HCT116 (cell line): ENCODE results near the gene C5orf46. TPM values are rescaled to one million over a fixed set of nuclear protein-coding genes. Genes with fewer than 3 reads are reported as not detected.

Source experiments
- ATAC-seq: fragments of 200-7000 bp; cut with Tn5 transposase; 2 replicates; pipeline ENCODE4 v1.9.1; 2020; ENCODE audit warnings: mild to moderate bottlenecking, moderate library complexity
- BruUV-seq: library from RNA; stranded (reverse); fragments of 400-500 nt; replicated peaks from 2 replicates; lab custom pipeline; 2021; lab: Mats Ljungman, UMichigan
- CTCF ChIA-PET: fragments of 300-600 bp; sonication (Branson Sonifier 250); formaldehyde crosslinking; loops from one replicate; lab custom pipeline; 2021; ENCODE audit warnings: antibody characterized with exemption; lab: Charles Lee
- POLR2A ChIA-PET: fragments of 300-600, 350-600 bp; sonication (Branson Sonifier 250); formaldehyde crosslinking; loops from one replicate; lab custom pipeline; 2021; ENCODE audit warnings: antibody characterized with exemption; lab: Charles Lee
- RAD21 ChIA-PET, 2 experiments: fragments of 300-600 bp; sonication (Branson Sonifier 250); formaldehyde crosslinking; loops; one replicate each; lab custom pipeline; 2023; ENCODE audit warnings: low total read pairs in 2 of 2; ENCODE audit not compliant: uncharacterized antibody in 2 of 2, unreplicated experiment in 2 of 2, low non-redundant PET in 1 of 2; lab: Charles Lee
- DNase-seq: peaks from one replicate; pipeline ENCODE4 v3.0.0-alpha.2; 2010; ENCODE audit warnings: low read depth, low spot score
- H2AFZ ChIP-seq: fragments of 200-600 bp; shearing (Covaris generic), sonication (generic); 2 replicates; pipeline ENCODE4 v1.6.1; 2017; ENCODE audit warnings: low read depth, mixed run types, mixed read lengths, antibody characterized with exemption, low read length; ENCODE audit not compliant: poor library complexity, severe bottlenecking
- H3K27ac ChIP-seq: 2 replicates; pipeline ENCODE4 v1.5.1; 2012; ENCODE audit warnings: low read depth, low read length
- H3K27me3 ChIP-seq: fragments of 200-600 bp; sonication (generic); 2 replicates; pipeline ENCODE4 v1.6.1; 2016; ENCODE audit warnings: mixed run types, low read length, mixed read lengths; ENCODE audit not compliant: insufficient read depth
- H3K36me3 ChIP-seq, 2 experiments: fragments of 200-500 bp in 1 of 2; fragments of 200-600 bp in 1 of 2; sonication (Bioruptor generic) in 1 of 2; sonication (generic) in 1 of 2; 2 replicates each; pipeline versions ENCODE4 v1.5.1 to v1.6.1; 2014 to 2016; ENCODE audit warnings: low read length in 2 of 2, inconsistent platforms in 1 of 2, mixed read lengths in 1 of 2, mixed run types in 1 of 2; ENCODE audit not compliant: insufficient read depth in 2 of 2, control insufficient read depth in 1 of 2
- H3K4me1 ChIP-seq, 2 experiments: fragments of 200-600 bp in 1 of 2; sonication (generic) in 1 of 2; 2 replicates each; pipeline versions ENCODE4 v1.5.1 to v1.6.1; 2012 to 2017; ENCODE audit warnings: low read length in 2 of 2, inconsistent platforms in 1 of 2, mild to moderate bottlenecking in 1 of 2, mixed read lengths in 1 of 2, mixed run types in 1 of 2, moderate library complexity in 1 of 2; ENCODE audit not compliant: insufficient read depth in 2 of 2, control insufficient read depth in 1 of 2
- H3K4me2 ChIP-seq: fragments of 200-600 bp; sonication (generic); 2 replicates; pipeline ENCODE4 v1.6.1; 2017; ENCODE audit warnings: mixed run types, low read length, mixed read lengths
- H3K4me3 ChIP-seq, 2 experiments: fragments of 200-600 bp in 1 of 2; sonication (generic) in 1 of 2; replicated peaks in 1 of 2; 2 replicates each; pipeline ENCODE4 v1.5.1; 2011 to 2016; ENCODE audit warnings: low read length in 2 of 2, control low read depth in 1 of 2, low read depth in 1 of 2, mild to moderate bottlenecking in 1 of 2, mixed read lengths in 1 of 2, mixed run types in 1 of 2
- H3K79me2 ChIP-seq: fragments of 200-600 bp; sonication (generic); 2 replicates; pipeline ENCODE4 v1.6.1; 2017; ENCODE audit warnings: mild to moderate bottlenecking, mixed run types, low read length, moderate library complexity, mixed read lengths; ENCODE audit not compliant: insufficient read depth
- H3K9ac ChIP-seq: fragments of 200-600 bp; sonication (generic); 2 replicates; pipeline ENCODE4 v1.6.1; 2016; ENCODE audit warnings: low read length, mixed read lengths
- H3K9me2 ChIP-seq: fragments of 200-600 bp; sonication (generic), shearing (Covaris generic); 2 replicates; pipeline ENCODE4 v1.6.1; 2017; ENCODE audit warnings: mixed run types, mild to moderate bottlenecking, moderate library complexity; ENCODE audit not compliant: insufficient read depth
- H3K9me3 ChIP-seq, 2 experiments: fragments of 200-500 bp in 1 of 2; fragments of 200-600 bp in 1 of 2; sonication (Bioruptor generic) in 1 of 2; sonication (generic) in 1 of 2; 2 replicates each; pipeline ENCODE4 v1.6.1; 2014 to 2017; ENCODE audit warnings: low read length in 2 of 2, mixed read lengths in 2 of 2, inconsistent platforms in 1 of 2, low read depth in 1 of 2, mild to moderate bottlenecking in 1 of 2, mixed run types in 1 of 2, moderate library complexity in 1 of 2; ENCODE audit not compliant: control insufficient read depth in 1 of 2, insufficient read depth in 1 of 2
- H4K20me1 ChIP-seq: fragments of 200-600 bp; sonication (generic), shearing (Covaris generic); 2 replicates; pipeline ENCODE4 v1.6.1; 2017; ENCODE audit warnings: mixed run types, mild to moderate bottlenecking, moderate library complexity; ENCODE audit not compliant: insufficient read depth
- ATF3 ChIP-seq: IDR thresholded peaks from 2 replicates; pipeline ENCODE4 v1.6.1; 2012
- CEBPB ChIP-seq: IDR thresholded peaks from 2 replicates; pipeline ENCODE4 v1.6.1; 2012; ENCODE audit warnings: low read depth
- CTCF ChIP-seq, 3 experiments: fragments of 200-600 bp in 1 of 3; sonication (generic) in 1 of 3; IDR thresholded peaks in 2 of 3; conservative IDR thresholded peaks in 1 of 3; 2 replicates each; pipeline ENCODE4 v1.5.1; 2012 to 2017; ENCODE audit warnings: low read depth in 2 of 3, low read length in 2 of 3, antibody characterized with exemption in 1 of 3, borderline replicate concordance in 1 of 3, control low read depth in 1 of 3, mild to moderate bottlenecking in 1 of 3, mixed read lengths in 1 of 3, mixed run types in 1 of 3, moderate library complexity in 1 of 3; ENCODE audit not compliant: insufficient read depth in 1 of 3
- EGR1 ChIP-seq: IDR thresholded peaks from 2 replicates; pipeline ENCODE4 v1.6.1; 2012; ENCODE audit warnings: low read depth
- ELF1 ChIP-seq: IDR thresholded peaks from 2 replicates; pipeline ENCODE4 v1.6.1; 2012; ENCODE audit warnings: low read depth, borderline replicate concordance
- EZH2 ChIP-seq: fragments of 200-600 bp; sonication (generic); IDR thresholded peaks from 2 replicates; pipeline ENCODE4 v1.6.1; 2017; ENCODE audit warnings: antibody characterized with exemption, mixed run types
- JUND ChIP-seq: IDR thresholded peaks from 2 replicates; pipeline ENCODE4 v1.6.1; 2012
- POLR2AphosphoS5 ChIP-seq: IDR thresholded peaks from 2 replicates; pipeline ENCODE4 v1.6.1; 2011; ENCODE audit warnings: mild to moderate bottlenecking, low read depth, low read length, moderate library complexity
- RAD21 ChIP-seq: IDR thresholded peaks from 2 replicates; pipeline ENCODE4 v1.6.1; 2012; ENCODE audit warnings: low read depth, mild to moderate bottlenecking
- SIN3A ChIP-seq: IDR thresholded peaks from 2 replicates; pipeline ENCODE4 v1.6.1; 2012; ENCODE audit warnings: low read depth
- SP1 ChIP-seq: IDR thresholded peaks from 2 replicates; pipeline ENCODE4 v1.6.1; 2012; ENCODE audit warnings: low read depth
- SRF ChIP-seq: IDR thresholded peaks from 2 replicates; pipeline ENCODE4 v1.6.1; 2012; ENCODE audit warnings: low read depth
- YY1 ChIP-seq: IDR thresholded peaks from 2 replicates; pipeline ENCODE4 v1.6.1; 2011; ENCODE audit warnings: low read length, low read depth, moderate library complexity, mild to moderate bottlenecking; ENCODE audit not compliant: insufficient replicate concordance; ENCODE audit errors: extremely low read depth
- ZFX ChIP-seq: fragments of 450-650 bp; IDR thresholded peaks from 2 replicates; pipeline ENCODE4 v1.6.1; 2017
- intact Hi-C: fragments of 100-400 bp; cut with micrococcal nuclease; formaldehyde crosslinking; loops from 2 replicates; pipeline ENCODE4 v1.10.0; 2022
- total RNA-seq: library from RNA; stranded (reverse); gene quantifications from one replicate; pipeline ENCODE4 v1.2.1, GENCODE V29; 2021; ENCODE audit not compliant: unreplicated experiment

The C5orf46 gene
- total RNA-seq, 1 experiment from 2014 or later: not detected

- no peak for TF ChIP-seq EGR1
- no peak for TF ChIP-seq CEBPB
- TF ChIP-seq ELF1: no peak
- no peak for TF ChIP-seq ZFX
- no peak for TF ChIP-seq EZH2
- TF ChIP-seq SRF: no peak
- no peak for TF ChIP-seq ATF3
- TF ChIP-seq SP1: no peak
- TF ChIP-seq SIN3A: no peak
- no peak for TF ChIP-seq YY1
- no peak for TF ChIP-seq RAD21
- no peak for TF ChIP-seq JUND
- TF ChIP-seq CTCF (IDR thresholded peaks at IDR 0.05 in 2 of 3, conservative IDR thresholded peaks at IDR 0.05 in 1 of 3; ENCODE audit: borderline replicate concordance in 1 of 3, insufficient read depth in 1 of 3, low read depth in 2 of 3, low read length in 2 of 3): no peak
- no peak for TF ChIP-seq POLR2AphosphoS5
- no peak overlapping the region for H3K4me2 ChIP-seq
- no peaks in the 10 kb centered on the region for H3K79me2 ChIP-seq
- ChIA-PET CTCF (no interaction called here), POLR2A (no interaction called here), RAD21 (no interaction called here)
- H3K9me3 ChIP-seq: no peaks in the 10 kb centered on the region
- no peak for ATAC-seq
- H3K4me3 ChIP-seq: no peak overlapping the region
- H3K9me2 ChIP-seq: no peaks in the 10 kb centered on the region
- H3K4me1 ChIP-seq: no peaks in the 10 kb centered on the region
- intact Hi-C loops: no loop called here
- H3K36me3 ChIP-seq: no peaks in the 10 kb centered on the region
- no peaks in the 10 kb centered on the region for H3K27me3 ChIP-seq
- no TSS peak for BruUV-seq
- no peaks in the 10 kb centered on the region for H4K20me1 ChIP-seq
- no peak overlapping the region for H3K27ac ChIP-seq
- DNase-seq: no peak
- H2AFZ ChIP-seq: no peak overlapping the region
- no peak overlapping the region for H3K9ac ChIP-seq
Measured at GRCh38 chr5:147920420-147921030, 14.2 kb upstream of the C5orf46 start.
